GM12872 (cell line): ENCODE measurements around the gene MAPKAPK2.

Experiments
- CTCF ChIP-seq: IDR thresholded peaks from 3 replicates; pipeline ENCODE4 v1.5.1; 2011; ENCODE audit warnings: low read depth, mild to moderate bottlenecking, low read length, moderate library complexity; ENCODE audit not compliant: insufficient read depth

MAPKAPK2 gene

GRCh38 chr1:206680279-206680678 is 4.4 kb upstream of the MAPKAPK2 start:
- no peak for TF ChIP-seq CTCF

- TF ChIP-seq CTCF, result no peak
Measured at GRCh38 chr1:206681359-206681758, 3.3 kb upstream of the MAPKAPK2 start.

- no peak for TF ChIP-seq CTCF
Measured at GRCh38 chr1:206682111-206682510, 2.6 kb upstream of the MAPKAPK2 start.

GRCh38 chr1:206683313-206683712 is 1.4 kb upstream of the MAPKAPK2 start:
- no peak for TF ChIP-seq CTCF

- TF ChIP-seq CTCF, result no peak
Measured at GRCh38 chr1:206684003-206684402, 702 bp upstream of the MAPKAPK2 start.

GRCh38 chr1:206685334-206685768 is 646 bp downstream of the MAPKAPK2 start:
- TF ChIP-seq CTCF, result no peak

GRCh38 chr1:206685769-206686477 is 1.2 kb downstream of the MAPKAPK2 start:
- no peak for TF ChIP-seq CTCF
